ENCODE results near the gene YIPF5.

The YIPF5 gene

GRCh38 chr5:144170276-144171024 is at the start of gene YIPF5, which contains the start of gene KCTD16:
Gene YIPF5, minus strand, starts transcription at chr5:144170659. Its CDS starts 704 bp downstream, at chr5:144169955.
Gene KCTD16, plus strand, starts transcription at chr5:144170873.
- peak; percentile 92 to 94 for DNase-seq (ENCODE audit: low read depth in 2 of 2)

- DNase-seq (ENCODE audit: low read depth in 2 of 2): no peak
Observed at GRCh38 chr5:144219869-144220268, 49.4 kb upstream of the YIPF5 start.

GRCh38 chr5:144210655-144211054 is 40.2 kb upstream of the YIPF5 start:
- no peak for DNase-seq (ENCODE audit: low read depth in 2 of 2)

GRCh38 chr5:144209361-144209760 is 38.9 kb upstream of the YIPF5 start:
- no peak for DNase-seq (ENCODE audit: low read depth in 2 of 2)

GRCh38 chr5:144207875-144208444 is 37.5 kb upstream of the YIPF5 start:
- DNase-seq (ENCODE audit: low read depth in 2 of 2): no peak

GRCh38 chr5:144206141-144206540 is 35.7 kb upstream of the YIPF5 start:
- DNase-seq (ENCODE audit: low read depth in 2 of 2): no peak

GRCh38 chr5:144205141-144205551 is 34.7 kb upstream of the YIPF5 start:
- DNase-seq (ENCODE audit: low read depth in 2 of 2): no peak

- no peak for DNase-seq (ENCODE audit: low read depth in 2 of 2)
Observed at GRCh38 chr5:144203750-144204596, 33.5 kb upstream of the YIPF5 start.

- DNase-seq (ENCODE audit: low read depth in 2 of 2): no peak
Observed at GRCh38 chr5:144202726-144203125, 32.3 kb upstream of the YIPF5 start.

- DNase-seq (ENCODE audit: low read depth in 2 of 2): no peak
Observed at GRCh38 chr5:144202072-144202471, 31.6 kb upstream of the YIPF5 start.

- DNase-seq (ENCODE audit: low read depth in 2 of 2): no peak
Observed at GRCh38 chr5:144201588-144201987, 31.1 kb upstream of the YIPF5 start.

GRCh38 chr5:144198386-144198785 is 27.9 kb upstream of the YIPF5 start:
- no peak for DNase-seq (ENCODE audit: low read depth in 2 of 2)

GRCh38 chr5:144196612-144197011 is 26.2 kb upstream of the YIPF5 start:
- no peak for DNase-seq (ENCODE audit: low read depth in 2 of 2)

- no peak for DNase-seq (ENCODE audit: low read depth in 2 of 2)
Observed at GRCh38 chr5:144195448-144195847, 25.0 kb upstream of the YIPF5 start.

- no peak for DNase-seq (ENCODE audit: low read depth in 2 of 2)
Observed at GRCh38 chr5:144194144-144194543, 23.7 kb upstream of the YIPF5 start.

GRCh38 chr5:144192661-144193060 is 22.2 kb upstream of the YIPF5 start:
- no peak for DNase-seq (ENCODE audit: low read depth in 2 of 2)

- DNase-seq (ENCODE audit: low read depth in 2 of 2): no peak
Observed at GRCh38 chr5:144191998-144192397, 21.5 kb upstream of the YIPF5 start.

GRCh38 chr5:144191531-144191930 is 21.1 kb upstream of the YIPF5 start:
- DNase-seq (ENCODE audit: low read depth in 2 of 2): no peak

GRCh38 chr5:144189800-144190429 is 19.5 kb upstream of the YIPF5 start:
- DNase-seq (ENCODE audit: low read depth in 2 of 2): peak; percentile 39 to 65

- peak; percentile 24 to 61 for DNase-seq (ENCODE audit: low read depth in 2 of 2)
Observed at GRCh38 chr5:144187699-144188294, 17.3 kb upstream of the YIPF5 start.

- no peak for DNase-seq (ENCODE audit: low read depth in 2 of 2)
Observed at GRCh38 chr5:144183254-144183889, 12.9 kb upstream of the YIPF5 start.
